ENCODE measurements around the gene GAK. TPM values are rescaled to one million over a fixed set of nuclear protein-coding genes. Genes with fewer than 3 reads are reported as not detected.

GAK gene
- total RNA-seq, 4 donors from 2014 or later, result 34.9 to 48.3 (median 44.5) TPM

GRCh38 chr4:900073-900472, 32.0 kb downstream of the GAK start:
- no peak overlapping the region for H3K27ac ChIP-seq
- no peaks in the 10 kb centered on the region for H3K4me1 ChIP-seq
- H3K36me3 ChIP-seq, result peaks cover 0 to 49% of the 10 kb centered on the region in 2 donors
- H3K4me3 ChIP-seq, result no peak overlapping the region
- intact Hi-C loops (cut with DNase I; ENCODE audit: low total_unique reads) (no loop called here), in situ Hi-C loops (cut with MboI; ENCODE audit: low sequenced_read_pairs in 4 of 4) (no loop called here)
- H3K9me3 ChIP-seq, result no peaks in the 10 kb centered on the region
- ATAC-seq (no peak), DNase-seq (no peak)
- H3K27me3 ChIP-seq, result no peaks in the 10 kb centered on the region
- TF ChIP-seq, protein P1, sequence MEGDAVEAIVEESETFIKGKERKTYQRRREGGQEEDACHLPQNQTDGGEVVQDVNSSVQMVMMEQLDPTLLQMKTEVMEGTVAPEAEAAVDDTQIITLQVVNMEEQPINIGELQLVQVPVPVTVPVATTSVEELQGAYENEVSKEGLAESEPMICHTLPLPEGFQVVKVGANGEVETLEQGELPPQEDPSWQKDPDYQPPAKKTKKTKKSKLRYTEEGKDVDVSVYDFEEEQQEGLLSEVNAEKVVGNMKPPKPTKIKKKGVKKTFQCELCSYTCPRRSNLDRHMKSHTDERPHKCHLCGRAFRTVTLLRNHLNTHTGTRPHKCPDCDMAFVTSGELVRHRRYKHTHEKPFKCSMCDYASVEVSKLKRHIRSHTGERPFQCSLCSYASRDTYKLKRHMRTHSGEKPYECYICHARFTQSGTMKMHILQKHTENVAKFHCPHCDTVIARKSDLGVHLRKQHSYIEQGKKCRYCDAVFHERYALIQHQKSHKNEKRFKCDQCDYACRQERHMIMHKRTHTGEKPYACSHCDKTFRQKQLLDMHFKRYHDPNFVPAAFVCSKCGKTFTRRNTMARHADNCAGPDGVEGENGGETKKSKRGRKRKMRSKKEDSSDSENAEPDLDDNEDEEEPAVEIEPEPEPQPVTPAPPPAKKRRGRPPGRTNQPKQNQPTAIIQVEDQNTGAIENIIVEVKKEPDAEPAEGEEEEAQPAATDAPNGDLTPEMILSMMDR (IDR thresholded peaks at IDR 0.05 in 4 of 5, conservative IDR thresholded peaks at IDR 0.05 in 1 of 5), result no peak
- no peak for TF ChIP-seq POLR2A (IDR thresholded peaks at IDR 0.05)

GRCh38 chr4:899556-899906, 32.6 kb downstream of the GAK start:
- Histone ChIP-seq H3K36me3 (peaks cover 0 to 47% of the 10 kb centered on the region in 2 donors), H3K9me3 (no peaks in the 10 kb centered on the region), H3K27me3 (no peaks in the 10 kb centered on the region), H3K4me1 (no peaks in the 10 kb centered on the region), H3K4me3 (no peak overlapping the region), H3K27ac (no peak overlapping the region)
- ATAC-seq (no peak), DNase-seq (no peak)
- intact Hi-C loops (cut with DNase I; ENCODE audit: low total_unique reads), result no loop called here
- in situ Hi-C loops (cut with MboI; ENCODE audit: low sequenced_read_pairs in 4 of 4), result no loop called here
- no peak for TF ChIP-seq POLR2A (IDR thresholded peaks at IDR 0.05)
- TF ChIP-seq, protein P1 (IDR thresholded peaks at IDR 0.05 in 4 of 5, conservative IDR thresholded peaks at IDR 0.05 in 1 of 5), result no peak

DNA sequence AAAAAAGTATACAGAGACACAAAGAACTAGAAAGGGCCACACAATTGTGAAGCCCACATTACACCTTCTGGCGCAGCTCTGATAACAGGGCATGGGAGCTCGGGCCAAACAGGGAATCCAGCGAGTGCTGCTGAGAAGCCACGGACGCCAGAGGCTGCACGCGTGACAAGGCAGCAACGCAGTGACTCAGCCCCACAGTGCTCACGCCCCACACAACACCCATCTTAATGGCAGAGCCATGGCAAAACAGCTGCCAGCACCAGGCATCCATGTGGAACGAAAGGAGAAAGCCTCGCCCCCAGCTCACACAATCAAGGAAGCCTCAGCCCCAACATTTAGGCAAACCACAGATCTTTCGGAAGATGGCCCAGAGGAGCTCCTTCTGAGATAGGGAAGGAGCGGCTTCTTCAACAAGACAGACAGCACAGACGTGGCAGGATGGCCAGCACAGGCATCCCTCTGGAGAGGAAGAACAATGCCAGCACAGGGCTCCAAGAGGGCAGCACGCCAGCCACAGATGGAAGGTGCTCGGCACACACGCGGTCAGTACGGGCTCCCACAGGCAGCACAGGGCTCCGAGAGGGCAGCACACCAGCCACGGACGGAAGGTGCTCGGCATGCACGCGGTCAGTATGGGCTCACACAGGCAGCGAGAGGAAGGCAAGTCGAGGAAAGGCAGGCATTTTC, 33.1 kb downstream of the GAK start:
- TF ChIP-seq, protein P1 (IDR thresholded peaks at IDR 0.05 in 4 of 5, conservative IDR thresholded peaks at IDR 0.05 in 1 of 5), result no peak
- TF ChIP-seq POLR2A (IDR thresholded peaks at IDR 0.05), result no peak
- H3K27ac ChIP-seq, result no peak overlapping the region
- H3K4me3 ChIP-seq, result no peak overlapping the region
- intact Hi-C loops (cut with DNase I; ENCODE audit: low total_unique reads), result no loop called here
- DNase-seq, result no peak
- in situ Hi-C loops (cut with MboI; ENCODE audit: low sequenced_read_pairs in 4 of 4), result no loop called here
- peaks cover 0 to 43% of the 10 kb centered on the region in 2 donors for H3K36me3 ChIP-seq
- H3K9me3 ChIP-seq, result no peaks in the 10 kb centered on the region
- no peak for ATAC-seq
- H3K4me1 ChIP-seq, result no peaks in the 10 kb centered on the region
- H3K27me3 ChIP-seq, result no peaks in the 10 kb centered on the region

GRCh38 chr4:898123-898522, 34.0 kb downstream of the GAK start:
- in situ Hi-C loops (cut with MboI; ENCODE audit: low sequenced_read_pairs in 4 of 4), result no loop called here

More at GRCh38 chr4:898123-898522, 34.0 kb downstream of the GAK start:
- Histone ChIP-seq H3K4me1 (no peaks in the 10 kb centered on the region), H3K36me3 (peaks cover 0 to 42% of the 10 kb centered on the region in 2 donors), H3K4me3 (no peak overlapping the region), H3K27me3 (no peaks in the 10 kb centered on the region), H3K9me3 (no peaks in the 10 kb centered on the region), H3K27ac (no peak overlapping the region)
- DNase-seq, result no peak
- intact Hi-C loops (cut with DNase I; ENCODE audit: low total_unique reads), result no loop called here
- ATAC-seq, result no peak
- TF ChIP-seq, protein P1 (IDR thresholded peaks at IDR 0.05 in 4 of 5, conservative IDR thresholded peaks at IDR 0.05 in 1 of 5), result no peak
- TF ChIP-seq POLR2A (IDR thresholded peaks at IDR 0.05), result no peak

Measured in gastrocnemius medialis (tissue), 4 donors.